Heart right ventricle (tissue), 16 donors: ENCODE results near the gene PRDM5. TPM values are rescaled to one million over a fixed set of nuclear protein-coding genes. Genes with fewer than 3 reads are reported as not detected.
"Not testable (repeated sequence)": the region's sequence is repeated elsewhere in the genome, so short reads cannot be mapped to it uniquely, and the experiment has no call there.

Experiments
- ATAC-seq, 8 donors: fragments of 200-7000 bp; cut with Tn5 transposase; one replicate each; pipeline ENCODE4 v1.9.1; 2020; ENCODE audit warnings: mild to moderate bottlenecking in 8 of 8, moderate library complexity in 8 of 8, moderate number of reproducible peaks in 1 of 8
- DNase-seq, 2 donors: peaks; one replicate each; pipeline ENCODE4 v3.0.0-alpha.2; 2020
- H3K27ac ChIP-seq, 10 donors: fragments of 200-600 bp; sonication (generic) in 2 of 10; one replicate each; pipeline versions ENCODE4 v1.5.0 to v1.8.0; 2020 to 2022; ENCODE audit warnings: mild to moderate bottlenecking in 3 of 10
- H3K27me3 ChIP-seq, 7 donors: fragments of 200-600 bp; one replicate each; pipeline ENCODE4 v1.8.0; 2021 to 2022; ENCODE audit warnings: mild to moderate bottlenecking in 2 of 7
- H3K36me3 ChIP-seq, 9 donors: fragments of 200-600 bp; sonication (generic) in 1 of 9; one replicate each; pipeline versions ENCODE4 v1.5.0 to v1.8.0; 2020 to 2022; ENCODE audit warnings: mild to moderate bottlenecking in 2 of 9
- H3K4me1 ChIP-seq, 9 donors: fragments of 200-600 bp; sonication (generic) in 1 of 9; one replicate each; pipeline versions ENCODE4 v1.5.0 to v1.8.0; 2020 to 2022; ENCODE audit warnings: mild to moderate bottlenecking in 4 of 9
- H3K4me3 ChIP-seq, 10 donors: fragments of 200-600 bp; sonication (generic) in 2 of 10; one replicate each; pipeline versions ENCODE4 v1.5.0 to v1.8.0; 2020 to 2022; ENCODE audit warnings: mild to moderate bottlenecking in 7 of 10, moderate library complexity in 2 of 10
- H3K9me3 ChIP-seq, 11 donors: fragments of 200-600 bp in 10 of 11; sonication (generic) in 2 of 11; one replicate each; pipeline versions ENCODE4 v1.5.0 to v1.8.0; 2013 to 2022; ENCODE audit warnings: mild to moderate bottlenecking in 2 of 11, control low read depth in 1 of 11, moderate library complexity in 1 of 11
- WGBS, 2 donors: extraction: QIAGEN DNeasy Blood & Tissue Kit; methylation state at CpG; one replicate each; pipeline ENCODE4 v1.1.7; 2013; ENCODE audit warnings: inconsistent platforms in 1 of 2; 5-methylcytosine and 5-hydroxymethylcytosine counted together
- intact Hi-C, 10 donors: fragments of 100-400 bp; cut with DNase I; formaldehyde crosslinking; loops; one replicate each; pipeline versions ENCODE4 v1.11.1 to v1.14.2; 2022
- polyA plus RNA-seq, 2 donors: library from polyadenylated mRNA; stranded (reverse); fragments of 200-250 nt; gene quantifications; one replicate each; pipeline ENCODE4 v1.2.3, GENCODE V29; 2013
- total RNA-seq, 10 donors: library from RNA; stranded (reverse); fragmentation: NEBNext Ultra II Directional in 3 of 10; extraction: Animal tissue kit (Norgen Biotek cat#: 25700) in 3 of 10; gene quantifications; one replicate each; pipeline versions ENCODE4 v1.2.1 to v1.2.4, GENCODE V29; 2021 to 2023
- TF ChIP-seq, protein P1 (sequence below), 9 donors: fragments of 200-600 bp; sonication (generic) in 2 of 9; IDR thresholded peaks; one replicate each; pipeline versions ENCODE4 v1.5.0 to v1.8.0; 2021 to 2022; ENCODE audit warnings: antibody characterized with exemption in 9 of 9, mild to moderate bottlenecking in 5 of 9, moderate library complexity in 1 of 9
- donor health status: Arrhythmogenic right ventricular cardiomyopathy.
- donor health status: ischemic (EF 13 %, LVEDD 7.1; RV severe dilation, severe dysfunction).
- donor health status: healthy with polysubstance abuse.
- donor health status: DM: no; HTN: yes; CAD: no.
- donor health status: DM: no; HTN: no; CAD: no.
- donor health status: ischemic (EF 25% LVEDD 6.9; RV normal size, moderate dysfunction).
- donor health status: ischemic (EF 25% LVEDD 5.7; RV mildly dilated, moderate dysfunction).
- donor health status: healthy.
- donor health status: DM: yes; HTN: yes; CAD: no.
- donor health status: Ischemic cardiomyopathy.
- donor health status: ischemic (EF 35%, LVEDD 5.7; RV mildly dilated, moderate dysfunction).
- donor health status: nonischemic (EF 11% LVEDD 7.7; RV severe dilation, severe dysfunction).
- donor health status: DM: yes; HTN: yes; CAD: no.
- donor health status: PGD.
- donor health status: ischemic (EF 29% LVEDD 5.4; RV normal size, mild dysfunction).
- donor health status: nonischemic (EF 23%, LVEDD 6.1; RV moderate dilation, normal function).

The PRDM5 gene
- total and polyA plus RNA-seq, 12 donors: 1.5 to 20.5 (median 12.1) TPM

DNA sequence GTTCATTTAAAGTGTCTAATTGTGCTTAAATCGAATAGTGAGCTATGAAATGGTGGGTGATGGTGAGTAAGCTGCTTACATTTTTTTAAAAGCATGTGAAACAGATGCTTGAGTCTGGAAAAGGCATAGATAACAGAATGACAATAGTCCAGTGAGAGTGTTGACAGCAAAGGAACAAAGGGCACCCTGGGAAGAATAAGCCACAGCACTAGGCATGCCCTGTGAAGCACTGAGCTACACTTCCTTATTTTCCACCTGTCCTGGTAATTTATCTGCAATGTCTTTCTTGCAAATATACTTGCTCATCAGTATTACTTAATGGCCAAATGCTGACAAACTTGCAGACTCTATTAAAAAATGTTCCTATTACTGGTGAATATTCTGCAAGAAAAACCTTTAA, 168.7 kb downstream of the PRDM5 start:
- H3K36me3 ChIP-seq: peaks cover 0 to 32% (median 0%) of the 10 kb centered on the region in 9 donors
- TF ChIP-seq, protein P1, sequence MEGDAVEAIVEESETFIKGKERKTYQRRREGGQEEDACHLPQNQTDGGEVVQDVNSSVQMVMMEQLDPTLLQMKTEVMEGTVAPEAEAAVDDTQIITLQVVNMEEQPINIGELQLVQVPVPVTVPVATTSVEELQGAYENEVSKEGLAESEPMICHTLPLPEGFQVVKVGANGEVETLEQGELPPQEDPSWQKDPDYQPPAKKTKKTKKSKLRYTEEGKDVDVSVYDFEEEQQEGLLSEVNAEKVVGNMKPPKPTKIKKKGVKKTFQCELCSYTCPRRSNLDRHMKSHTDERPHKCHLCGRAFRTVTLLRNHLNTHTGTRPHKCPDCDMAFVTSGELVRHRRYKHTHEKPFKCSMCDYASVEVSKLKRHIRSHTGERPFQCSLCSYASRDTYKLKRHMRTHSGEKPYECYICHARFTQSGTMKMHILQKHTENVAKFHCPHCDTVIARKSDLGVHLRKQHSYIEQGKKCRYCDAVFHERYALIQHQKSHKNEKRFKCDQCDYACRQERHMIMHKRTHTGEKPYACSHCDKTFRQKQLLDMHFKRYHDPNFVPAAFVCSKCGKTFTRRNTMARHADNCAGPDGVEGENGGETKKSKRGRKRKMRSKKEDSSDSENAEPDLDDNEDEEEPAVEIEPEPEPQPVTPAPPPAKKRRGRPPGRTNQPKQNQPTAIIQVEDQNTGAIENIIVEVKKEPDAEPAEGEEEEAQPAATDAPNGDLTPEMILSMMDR (IDR thresholded peaks at IDR 0.05): no peak
- peaks cover 0 to 10% (median 0%) of the 10 kb centered on the region in 9 donors for H3K4me1 ChIP-seq
- whole genome bisulfite sequencing, 2 donors: 31 to 45% methylated on average over 1 of the region's 1 CpG
- peak in 1 of 2 donors; percentile 28 for DNase-seq
- H3K27me3 ChIP-seq: no peaks in the 10 kb centered on the region
- no peak overlapping the region for H3K4me3 ChIP-seq
- H3K27ac ChIP-seq: peak overlapping the region in 6 of 10 donors; percentile 1 to 59 (median 39)
- peak; percentile 74 to 98 (median 94) for ATAC-seq
- intact Hi-C loops: no loop called here
- peaks cover 0 to 23% (median 8%) of the 10 kb centered on the region in 11 donors for H3K9me3 ChIP-seq

DNA sequence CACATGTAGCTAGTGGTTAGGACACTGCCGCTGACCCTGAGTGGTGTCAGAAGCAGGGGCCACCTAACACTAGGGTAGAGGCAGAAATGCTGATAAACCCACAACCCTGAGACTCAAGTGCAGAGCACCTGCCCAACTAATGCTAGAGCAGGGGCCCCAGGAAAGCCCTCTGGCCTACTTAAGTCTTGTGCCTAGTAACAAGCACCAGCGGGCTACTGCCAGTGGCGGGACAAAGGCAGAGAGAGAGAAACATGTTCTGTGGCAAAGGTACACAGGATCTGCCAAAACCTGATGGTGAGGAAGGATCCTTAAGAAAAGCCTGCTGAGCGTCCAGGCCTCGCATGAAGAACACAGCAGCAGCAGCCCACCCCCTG, 172.4 kb downstream of the PRDM5 start:
- Histone ChIP-seq H3K27ac (no peak overlapping the region), H3K36me3 (peaks cover 0 to 33% (median 0%) of the 10 kb centered on the region in 9 donors), H3K4me1 (peaks cover 0 to 10% (median 0%) of the 10 kb centered on the region in 9 donors), H3K9me3 (peaks cover 0 to 23% (median 8%) of the 10 kb centered on the region in 11 donors), H3K4me3 (no peak overlapping the region), H3K27me3 (no peaks in the 10 kb centered on the region)
- intact Hi-C loops: no loop called here
- DNase-seq (no peak), ATAC-seq (no peak)
- 98 to 99% methylated on average over 5 of the region's 5 CpGs for WGBS, 2 donors
- TF ChIP-seq, protein P1 (IDR thresholded peaks at IDR 0.05): no peak

DNA sequence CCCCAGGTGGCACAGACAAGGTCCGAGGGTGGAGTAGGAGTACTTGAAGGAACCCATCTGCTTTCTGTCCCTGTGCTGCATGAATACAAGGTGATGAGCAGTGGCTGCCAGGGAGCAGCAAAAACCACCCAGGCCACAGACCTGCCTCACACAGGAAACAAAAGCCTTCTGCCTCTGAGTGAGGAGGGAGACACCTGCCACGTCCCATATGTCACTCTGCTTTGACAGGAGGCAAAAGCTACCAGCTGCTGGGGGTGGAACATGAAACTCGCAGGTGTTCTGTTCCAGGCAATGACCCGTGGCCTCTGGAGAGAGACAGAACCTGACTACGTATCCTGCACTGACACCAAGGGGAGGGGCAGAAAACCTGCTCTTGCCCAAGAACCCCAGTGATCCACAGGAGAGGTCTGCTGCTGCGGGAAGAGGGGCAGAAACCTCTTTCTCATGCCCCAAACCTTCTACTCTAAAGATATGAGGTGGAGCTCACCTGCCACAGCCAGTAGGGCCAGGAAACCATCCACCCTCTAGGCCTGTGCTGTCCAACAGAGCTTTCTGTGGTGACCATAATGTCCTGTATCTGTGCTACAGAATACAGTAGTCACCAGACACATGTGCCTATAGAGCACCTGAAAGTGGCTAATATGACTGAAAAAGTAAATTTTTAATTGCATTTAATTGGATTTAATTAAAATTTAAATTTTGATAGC, 172.9 kb downstream of the PRDM5 start:
- WGBS, 2 donors: 88% methylated on average over 6 of the region's 6 CpGs
- intact Hi-C loops: no loop called here
- Histone ChIP-seq H3K27ac (no peak overlapping the region), H3K27me3 (no peaks in the 10 kb centered on the region), H3K36me3 (peaks cover 0 to 33% (median 0%) of the 10 kb centered on the region in 9 donors), H3K9me3 (peaks cover 0 to 23% (median 8%) of the 10 kb centered on the region in 11 donors), H3K4me1 (peaks cover 0 to 8% (median 0%) of the 10 kb centered on the region in 9 donors), H3K4me3 (no peak overlapping the region)
- no peak for ATAC-seq
- TF ChIP-seq, protein P1 (IDR thresholded peaks at IDR 0.05): no peak
- DNase-seq: no peak

DNA sequence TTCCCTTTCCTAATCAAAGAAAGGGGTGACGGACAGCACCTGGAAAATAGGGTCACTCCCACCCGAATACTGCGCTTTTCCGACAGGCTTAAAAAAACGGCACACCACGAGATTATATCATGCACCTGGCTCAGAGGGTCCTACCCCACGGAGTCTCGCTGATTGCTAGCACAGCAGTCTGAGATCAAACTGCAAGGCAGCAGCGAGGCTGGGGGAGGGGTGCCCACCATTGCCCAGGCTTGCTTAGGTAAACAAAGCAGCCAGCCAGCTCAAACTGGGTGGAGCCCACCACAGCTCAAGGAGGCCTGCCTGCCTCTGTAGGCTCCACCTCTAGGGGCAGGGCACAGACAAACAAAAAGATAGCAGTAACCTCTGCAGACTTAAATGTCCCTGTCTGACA, 180.9 kb downstream of the PRDM5 start:
- H3K36me3 ChIP-seq, H3K4me3 ChIP-seq, H3K9me3 ChIP-seq, H3K27ac ChIP-seq, H3K4me1 ChIP-seq, H3K27me3 ChIP-seq, intact Hi-C loops, DNase-seq, ATAC-seq: not testable (repeated sequence)
- 84 to 85% methylated on average over 9 of the region's 9 CpGs for WGBS, 2 donors

DNA sequence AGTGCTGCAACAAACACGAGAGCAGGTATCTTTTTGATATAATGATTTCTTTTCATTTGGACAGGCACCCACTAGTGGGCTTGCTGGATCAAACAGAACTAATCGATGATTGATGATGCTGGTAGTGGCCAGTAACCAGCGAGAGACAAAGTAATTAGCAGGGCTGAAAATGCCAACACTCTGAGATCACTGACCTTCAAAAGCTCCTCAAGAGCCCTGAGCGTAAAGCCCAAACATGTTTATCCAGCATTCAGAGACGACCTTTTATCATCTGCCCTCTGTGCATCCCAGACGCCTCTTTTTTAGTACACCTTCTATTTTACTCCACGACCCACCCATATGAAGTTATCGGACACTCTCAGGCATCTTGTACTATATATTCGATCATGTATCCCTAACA, 186.2 kb downstream of the PRDM5 start:
- peaks cover 0 to 26% (median 0%) of the 10 kb centered on the region in 9 donors for H3K4me1 ChIP-seq
- intact Hi-C loops: no loop called here
- DNase-seq: no peak
- WGBS, 2 donors: 59 to 69% methylated on average over 9 of the region's 9 CpGs
- TF ChIP-seq, protein P1 (IDR thresholded peaks at IDR 0.05): no peak
- peak overlapping the region in 3 of 10 donors; percentile 29 to 44 (median 35) for H3K27ac ChIP-seq
- peaks cover 0 to 5% (median 0%) of the 10 kb centered on the region in 9 donors for H3K36me3 ChIP-seq
- no peak overlapping the region for H3K4me3 ChIP-seq
- H3K9me3 ChIP-seq: no peaks in the 10 kb centered on the region
- H3K27me3 ChIP-seq: no peaks in the 10 kb centered on the region
- peak; percentile 48 to 83 (median 61) for ATAC-seq
